HG03575 (cell line): ENCODE data around the gene PLLP.

ENCODE experiments used
- ATAC-seq: cut with Tn5 transposase; IDR thresholded peaks from one replicate; pipeline ENCODE4 v1.9.1; 2021; ENCODE audit not compliant: unreplicated experiment, insufficient number of reproducible peaks, low FRiP score; ENCODE audit errors: extremely low read depth

Gene PLLP

GRCh38 chr16:57262841-57263540, 21.5 kb downstream of the PLLP start:
- no peak for ATAC-seq

DNA sequence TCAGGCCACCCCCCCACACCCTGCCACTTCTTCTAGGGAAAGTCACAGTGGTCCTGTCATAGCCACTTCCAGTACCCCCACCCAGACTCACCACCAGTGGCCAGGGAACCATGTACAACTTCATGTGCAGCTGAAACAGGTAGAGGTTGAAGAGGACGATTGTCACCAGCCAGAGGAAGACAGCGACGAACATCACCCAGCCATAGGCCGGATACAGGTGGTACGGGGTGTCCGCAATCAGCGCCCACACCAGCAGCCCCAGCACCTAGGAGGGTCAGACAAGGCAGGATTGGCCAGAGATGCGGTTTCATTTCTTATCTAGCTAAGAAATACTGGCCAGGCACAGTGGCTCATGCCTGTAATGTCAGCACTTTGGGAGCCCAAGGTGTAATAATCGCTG, 22.7 kb downstream of the PLLP start:
- ATAC-seq = no peak

GRCh38 chr16:57260294-57260929, 24.1 kb downstream of the PLLP start:
- no peak for ATAC-seq

DNA sequence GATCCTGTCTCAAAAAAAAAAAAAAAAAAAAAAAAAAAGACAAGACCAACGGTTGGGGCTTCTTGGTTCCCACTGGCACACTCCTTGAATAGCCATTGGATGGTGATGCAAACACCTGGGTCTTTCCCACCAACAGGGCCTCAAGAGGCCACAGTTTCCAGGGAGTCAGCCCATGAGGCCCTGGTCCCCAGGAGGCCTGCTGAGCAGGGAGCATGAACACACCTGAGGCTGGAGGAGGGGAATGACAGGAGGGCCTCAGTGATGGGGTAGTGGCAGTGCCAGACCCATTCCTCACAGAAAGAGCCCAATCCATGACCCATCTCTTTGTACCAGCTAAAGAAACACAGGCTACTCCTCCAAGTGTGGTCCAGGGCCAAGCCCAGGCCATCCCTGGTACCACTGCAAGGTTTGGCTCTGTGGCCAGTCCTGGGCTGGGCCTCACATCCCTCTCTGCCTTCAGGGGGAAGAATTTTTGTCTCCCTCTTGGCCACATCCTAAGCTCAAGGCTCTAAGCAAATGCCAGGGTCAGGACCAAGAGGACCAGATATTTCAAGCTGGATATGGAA, 25.5 kb downstream of the PLLP start:
- no peak for ATAC-seq

DNA sequence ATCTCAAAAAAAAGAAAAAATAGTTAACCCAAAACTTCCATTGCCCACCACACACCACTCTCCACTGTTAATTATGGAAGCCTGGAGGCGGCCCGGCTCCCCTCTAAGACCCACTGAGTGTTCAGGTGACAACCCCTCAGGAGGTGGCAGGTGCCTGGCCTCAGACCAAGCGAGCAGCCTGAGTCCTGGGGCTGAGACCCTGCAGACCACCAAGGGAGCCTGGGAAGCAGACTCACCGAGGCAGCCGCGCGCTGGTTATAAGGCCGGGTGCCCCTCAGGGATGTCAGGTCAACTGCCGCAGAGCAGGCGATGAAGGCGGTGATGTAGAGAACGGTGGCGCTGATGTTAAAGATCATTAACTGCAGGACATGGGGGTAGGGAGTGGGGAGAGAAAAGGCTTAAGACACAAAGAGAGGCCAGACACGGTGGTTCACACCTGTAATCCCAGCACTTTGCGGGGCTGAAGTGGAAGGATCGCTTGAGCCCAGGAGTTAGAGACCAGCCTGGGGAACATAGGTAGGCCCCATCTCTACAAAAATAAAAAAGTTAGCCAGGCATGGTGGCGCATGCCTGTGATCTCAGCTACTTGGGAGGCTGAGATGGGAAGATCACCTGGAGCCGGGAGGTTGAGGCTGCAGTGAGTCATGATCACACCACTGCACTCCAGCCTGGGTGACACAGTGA, 26.1 kb downstream of the PLLP start:
- no peak for ATAC-seq

DNA sequence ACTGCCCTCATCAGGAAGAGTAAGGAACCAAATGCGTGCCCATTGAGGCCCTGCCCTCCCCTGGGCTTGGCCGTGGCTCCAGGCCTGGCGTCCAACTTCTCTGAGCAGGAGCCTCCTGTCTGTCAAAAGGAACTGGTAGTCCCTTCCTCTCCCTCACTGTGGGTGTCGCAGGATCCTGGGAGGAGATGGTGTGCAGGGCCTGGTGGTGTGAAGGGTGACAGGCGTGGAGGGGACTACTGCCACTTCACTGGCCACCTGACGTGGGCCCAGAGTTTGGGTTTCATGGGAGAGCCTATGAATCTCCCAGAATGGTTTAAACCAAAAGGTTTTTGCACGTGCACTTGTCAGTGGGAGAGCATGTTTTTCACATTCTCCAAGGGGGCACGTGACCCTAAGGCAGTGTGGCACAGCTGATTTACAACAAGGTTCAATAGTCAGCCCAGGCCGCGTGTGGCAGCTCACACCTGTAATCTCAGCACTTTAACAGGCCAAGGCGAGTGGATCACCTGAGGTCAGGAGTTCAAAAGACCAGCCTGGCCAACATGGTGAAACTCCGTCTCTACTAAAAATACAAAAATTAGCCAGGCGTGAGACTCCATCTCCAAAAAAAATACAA, 26.9 kb downstream of the PLLP start:
- no peak for ATAC-seq

DNA sequence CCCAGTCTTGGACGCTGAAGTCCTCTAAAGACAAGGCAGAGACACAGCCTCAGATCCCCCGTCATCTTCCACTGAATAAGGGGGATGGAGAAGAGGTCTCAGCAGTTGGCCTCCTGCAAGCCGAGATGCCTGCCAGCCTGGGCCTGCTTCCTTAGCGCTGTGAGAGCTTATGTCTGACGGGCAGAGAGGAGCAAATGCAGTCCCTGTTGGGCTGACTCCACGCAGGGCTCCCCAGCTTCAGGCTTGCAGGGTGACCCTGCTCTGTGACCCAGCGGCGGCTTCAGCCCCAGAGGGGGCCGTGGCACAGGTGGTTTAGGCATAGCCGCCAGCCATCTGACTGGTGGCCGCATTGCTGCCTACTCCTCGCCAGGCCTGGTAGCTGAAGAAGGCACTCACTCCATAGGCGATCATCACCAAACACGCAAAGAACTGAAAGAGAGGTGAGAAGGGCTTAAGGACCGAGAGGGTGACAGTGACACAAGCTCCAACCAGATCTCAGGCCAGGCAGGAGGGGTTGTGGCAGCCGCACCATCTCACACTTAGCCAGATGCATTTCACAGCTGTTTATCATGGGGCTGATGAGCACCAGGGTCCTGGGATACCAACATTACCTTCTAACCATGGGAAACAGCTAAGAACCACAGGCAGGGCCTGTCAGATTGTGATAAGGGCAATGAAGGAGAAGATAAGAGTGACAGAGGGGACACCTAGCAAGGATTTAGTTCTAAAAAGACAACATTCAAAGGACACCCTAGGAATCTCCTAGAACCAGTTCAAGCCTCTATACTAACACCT, 27.7 kb downstream of the PLLP start:
- ATAC-seq = no peak

GRCh38 chr16:57255686-57256415, 28.6 kb downstream of the PLLP start:
- ATAC-seq = no peak

DNA sequence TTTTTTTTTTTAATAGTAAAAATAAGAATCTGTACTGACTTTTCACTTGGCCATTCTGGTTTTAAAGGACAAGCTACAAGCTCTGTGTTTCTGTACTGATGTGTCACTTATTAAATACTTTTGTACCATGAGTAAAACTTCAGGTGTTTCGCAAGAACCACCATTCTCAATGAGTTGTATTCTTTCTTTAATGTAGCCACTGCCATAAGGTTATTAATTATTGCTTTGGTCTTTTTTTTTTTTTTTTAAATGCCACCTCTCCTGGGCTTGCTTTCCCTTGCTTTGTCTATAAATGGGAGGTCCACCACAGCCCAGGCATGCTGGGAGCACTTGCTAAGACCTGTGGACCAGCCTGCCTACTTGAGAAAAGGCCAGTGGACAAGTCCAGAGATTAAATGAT, 31.0 kb downstream of the PLLP start:
- ATAC-seq = no peak

DNA sequence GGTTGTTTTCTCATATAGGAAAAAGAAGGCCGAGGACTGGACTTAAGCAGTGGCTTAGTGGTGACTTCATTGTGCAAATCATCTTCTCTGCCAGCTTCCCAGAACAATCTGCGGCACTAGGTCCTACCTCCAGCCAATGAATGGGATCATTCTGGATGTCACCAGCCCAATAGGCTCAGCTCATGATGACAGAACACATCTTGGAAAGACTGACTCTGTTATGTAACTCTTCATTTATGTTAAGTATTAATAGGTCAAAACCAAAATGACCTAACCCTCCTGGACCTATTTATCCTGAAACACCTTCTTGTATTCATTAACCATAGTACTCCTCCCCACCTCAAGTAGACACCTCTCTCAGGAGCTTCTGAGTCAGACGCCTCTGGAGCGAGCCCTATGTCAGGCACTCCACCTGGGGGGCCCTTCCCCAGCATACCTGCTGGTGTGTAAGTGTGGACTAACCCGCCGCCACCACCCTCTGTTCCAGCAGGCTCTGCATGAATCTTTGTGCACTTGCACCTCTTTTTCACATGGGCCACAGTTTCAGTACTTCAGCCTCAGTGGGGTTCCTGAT, 32.2 kb downstream of the PLLP start:
- no peak for ATAC-seq

DNA sequence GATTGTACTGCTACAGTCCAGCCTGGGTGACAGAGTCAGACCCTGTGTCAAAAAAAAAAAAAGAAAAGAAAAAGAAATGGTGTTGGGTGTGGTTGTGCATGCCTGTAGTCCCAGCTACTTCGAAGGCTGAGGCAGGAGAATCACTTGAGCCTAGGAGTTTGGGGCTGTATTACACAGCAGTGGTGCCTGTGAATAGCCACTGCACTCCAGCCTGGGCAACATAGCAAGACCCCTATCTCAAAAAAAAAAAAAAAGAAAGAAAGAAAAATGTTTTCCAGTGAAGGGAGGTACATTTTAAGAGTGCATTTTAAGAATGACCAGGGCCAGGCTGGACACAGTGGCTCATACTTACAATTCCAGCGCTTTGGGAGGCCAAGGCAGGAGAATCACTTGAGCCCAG, 33.1 kb downstream of the PLLP start:
- no peak for ATAC-seq

- no peak for ATAC-seq
Measured at GRCh38 chr16:57245472-57246113, 38.9 kb downstream of the PLLP start.

GRCh38 chr16:57244767-57245471, 39.6 kb downstream of the PLLP start, which contains the start of gene ARL2BP:
TSS of gene ARL2BP (plus strand) at chr16:57245259. CDS start at chr16:57245368, 109 bp downstream.
- ATAC-seq = no peak

DNA sequence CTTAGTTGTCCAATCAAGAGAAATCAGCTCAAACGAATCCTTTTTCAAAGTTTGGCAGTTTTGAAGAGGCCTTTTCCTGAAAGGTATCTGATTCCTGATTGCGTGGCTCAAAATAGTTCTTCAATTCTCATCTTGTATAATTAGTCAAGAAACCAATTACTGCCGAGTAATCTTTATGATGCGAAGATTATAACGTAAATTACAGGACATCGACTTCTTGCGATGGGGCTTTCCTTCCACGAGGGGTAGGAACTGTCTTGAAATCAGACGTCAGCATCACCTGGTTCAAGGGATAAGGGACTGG, 40.1 kb downstream of the PLLP start:
- no peak for ATAC-seq

DNA sequence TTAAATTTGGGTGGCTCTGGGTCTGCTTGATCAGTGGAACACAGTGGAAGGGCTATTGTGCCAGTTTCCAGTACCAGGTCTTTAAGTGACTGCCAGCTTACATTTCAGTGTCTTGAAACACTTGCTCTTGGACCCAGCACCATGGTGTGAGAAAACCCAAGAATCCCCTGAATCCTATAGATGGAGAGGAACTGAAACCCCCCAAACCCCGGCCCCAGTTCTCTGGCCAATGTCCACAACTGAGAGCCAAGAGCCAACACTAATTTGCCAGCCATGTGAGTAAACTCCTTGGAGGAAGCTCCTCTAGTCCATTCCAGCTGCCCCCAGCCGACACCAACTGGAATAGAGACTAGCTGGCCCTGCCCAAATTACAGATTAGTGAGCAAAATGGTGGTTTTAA, 41.8 kb downstream of the PLLP start:
- no peak for ATAC-seq

DNA sequence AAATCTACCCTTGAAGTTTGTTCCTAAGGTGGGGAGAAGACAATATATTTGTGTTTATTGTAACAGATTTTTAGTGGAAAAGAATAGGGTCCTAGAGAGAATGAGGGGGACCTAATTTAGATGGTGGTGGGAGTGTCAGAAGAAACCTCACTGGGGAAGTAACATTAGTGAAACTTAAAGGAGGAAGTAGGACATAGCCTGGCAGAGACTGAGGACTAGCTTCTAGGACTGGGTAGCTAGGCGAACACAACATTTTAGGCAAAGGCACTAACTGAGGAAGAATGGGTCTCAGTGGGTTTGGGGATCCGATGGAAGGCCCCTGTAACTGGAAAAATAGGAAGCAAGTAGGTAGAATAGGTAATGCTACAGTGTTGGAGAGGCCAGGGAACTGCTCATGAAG, 43.6 kb downstream of the PLLP start:
- ATAC-seq = no peak

- ATAC-seq = no peak
Measured at GRCh38 chr16:57239107-57239506, 45.4 kb downstream of the PLLP start.
